Hematopoietic multipotent progenitor cell treated with erythropoietin and hydrocortisone succinate and interleukin-3 and kit ligand, for 6 days (in vitro differentiated cells): ENCODE results near the gene CREB3L1.
A peak's percentile ranks its signal among the peaks of the same experiment; 100 is the strongest.
"Not testable (repeated sequence)": the region's sequence is repeated elsewhere in the genome, so short reads cannot be mapped to it uniquely, and the experiment has no call there.

ENCODE experiments used
- DNase-seq: peaks from one replicate; pipeline ENCODE4 v3.0.0-alpha.2; 2015

Gene CREB3L1

GRCh38 chr11:46249103-46249937 is 28.1 kb upstream of the CREB3L1 start:
- DNase-seq, result peak; percentile 86

GRCh38 chr11:46249938-46250744 is 27.3 kb upstream of the CREB3L1 start:
- peak; percentile 72 for DNase-seq

- no peak for DNase-seq
Measured at GRCh38 chr11:46250745-46251052, 26.8 kb upstream of the CREB3L1 start.

DNA sequence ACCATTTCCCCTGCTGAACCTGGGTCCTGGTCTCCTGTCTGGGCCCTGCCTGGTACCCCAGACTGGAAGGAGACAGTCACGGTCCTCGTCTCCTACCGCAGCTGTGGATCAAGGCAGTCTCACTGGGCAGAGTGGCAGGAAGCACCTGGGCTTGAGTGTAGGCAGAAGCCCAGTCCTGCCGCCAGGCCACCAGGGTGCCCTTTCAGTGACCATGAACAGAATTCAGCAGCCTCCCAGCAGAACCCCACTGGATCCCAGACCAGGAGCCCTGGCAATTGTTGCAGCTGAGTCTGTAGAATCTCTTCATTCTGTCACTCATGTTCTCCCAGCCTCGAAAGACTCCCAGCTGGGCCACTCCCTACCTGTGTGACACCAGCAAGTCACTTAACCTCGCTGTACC is 25.5 kb upstream of the CREB3L1 start:
- no peak for DNase-seq

GRCh38 chr11:46252373-46252914 is 25.0 kb upstream of the CREB3L1 start:
- no peak for DNase-seq

DNA sequence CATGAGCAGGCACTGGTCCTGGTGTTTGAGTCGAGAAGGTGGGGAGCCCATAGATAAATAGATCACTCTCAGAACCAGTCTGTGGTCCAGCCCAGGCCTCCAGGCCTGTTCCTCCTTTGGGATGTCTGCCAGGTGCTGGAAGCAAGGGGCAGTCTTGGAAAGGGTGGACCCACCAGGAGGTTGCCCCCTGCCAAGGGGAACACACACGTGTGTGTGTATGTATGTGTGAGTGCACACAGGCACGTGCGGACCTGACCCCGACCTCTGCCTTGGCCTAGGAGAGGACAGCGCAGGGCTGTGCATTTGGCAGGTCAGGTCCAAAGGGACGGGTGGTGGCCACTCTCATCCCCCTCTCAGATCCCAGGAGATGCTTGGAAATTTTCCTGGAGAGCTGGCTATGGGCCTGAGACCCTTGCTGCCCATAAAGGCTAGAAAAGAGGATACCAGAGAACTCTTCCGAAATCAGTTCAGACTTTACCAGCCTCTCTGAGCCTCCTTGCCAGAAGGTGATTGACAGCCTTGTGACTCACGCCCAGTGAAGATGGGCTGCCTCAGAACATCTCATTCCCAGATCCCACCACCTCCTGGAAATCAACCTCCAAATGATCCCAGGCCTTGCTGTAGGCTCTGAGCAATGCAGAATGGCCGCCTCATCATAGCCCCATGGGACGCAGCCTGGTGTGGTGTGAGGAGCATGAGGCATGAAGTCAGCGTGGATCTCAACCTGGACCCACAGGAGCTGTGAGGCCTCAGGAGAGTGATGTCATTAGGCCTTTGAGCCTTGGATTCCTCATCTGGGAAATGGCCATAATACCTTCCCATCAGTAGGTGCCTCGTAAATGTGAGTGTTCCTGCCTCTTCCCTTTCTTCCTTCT is 24.0 kb upstream of the CREB3L1 start:
- DNase-seq, result no peak

DNA sequence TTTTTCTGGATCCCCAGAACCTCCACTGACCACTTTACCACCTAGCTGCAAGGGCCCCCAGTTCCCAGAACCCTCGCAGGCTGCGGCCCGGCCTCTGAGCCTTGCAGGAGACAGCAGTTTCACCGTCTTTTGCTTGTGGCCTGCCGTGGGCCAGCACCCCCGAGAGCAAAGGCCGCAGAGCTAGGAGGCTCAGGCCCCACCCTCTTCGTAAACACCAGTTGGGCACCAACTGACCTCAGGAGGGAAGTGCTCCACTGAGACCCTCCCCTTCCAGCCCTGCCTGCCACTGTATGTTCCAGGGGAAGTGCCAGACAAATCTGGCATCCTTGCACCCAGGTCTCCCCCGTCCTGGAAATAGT is 23.4 kb upstream of the CREB3L1 start:
- no peak for DNase-seq

DNA sequence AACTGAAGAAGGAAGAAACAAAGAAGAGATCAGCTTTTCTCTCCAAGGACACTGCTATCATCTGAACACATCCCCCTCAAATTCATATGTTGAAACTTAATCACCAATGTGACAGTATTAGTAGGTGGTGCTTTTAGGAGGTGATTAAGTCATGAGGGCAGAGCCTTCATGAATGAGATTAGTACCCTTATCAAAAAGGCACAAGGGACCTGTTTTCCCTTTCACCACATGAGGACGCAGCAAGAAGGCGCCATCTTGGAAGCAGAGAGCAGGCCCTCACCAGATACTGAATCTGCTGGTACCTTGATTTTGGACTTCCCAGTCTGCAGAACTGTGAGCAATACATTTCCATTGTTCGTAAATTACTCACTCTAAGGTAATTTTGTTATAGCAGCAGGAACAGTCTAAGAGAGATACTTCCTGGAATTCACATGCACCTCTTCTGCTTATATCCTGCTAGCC is 20.9 kb upstream of the CREB3L1 start:
- DNase-seq, result peak; percentile 88

- DNase-seq, result not testable (repeated sequence)
Measured at GRCh38 chr11:46259347-46259746, 18.1 kb upstream of the CREB3L1 start.

GRCh38 chr11:46259971-46260560 is 17.4 kb upstream of the CREB3L1 start:
- no peak for DNase-seq

GRCh38 chr11:46263120-46263519 is 14.3 kb upstream of the CREB3L1 start:
- no peak for DNase-seq

DNA sequence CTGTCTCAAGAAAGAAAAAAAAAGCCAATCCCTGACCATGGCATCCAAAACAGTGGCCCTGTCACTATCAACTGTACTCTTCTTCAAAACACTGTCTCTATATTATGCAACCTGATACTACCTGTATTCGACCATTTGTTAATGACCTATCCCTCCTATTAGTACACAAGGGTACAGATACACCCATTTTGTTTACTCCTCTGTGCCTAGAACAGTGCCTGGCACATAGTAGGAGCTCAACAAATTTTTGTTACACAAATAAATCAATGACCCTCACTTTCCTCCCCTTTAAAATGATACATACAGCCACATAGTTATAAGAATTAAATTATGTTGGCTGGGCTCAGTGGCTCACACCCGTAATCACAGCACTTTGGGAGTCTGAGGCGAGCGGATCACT is 13.4 kb upstream of the CREB3L1 start:
- no peak for DNase-seq

DNA sequence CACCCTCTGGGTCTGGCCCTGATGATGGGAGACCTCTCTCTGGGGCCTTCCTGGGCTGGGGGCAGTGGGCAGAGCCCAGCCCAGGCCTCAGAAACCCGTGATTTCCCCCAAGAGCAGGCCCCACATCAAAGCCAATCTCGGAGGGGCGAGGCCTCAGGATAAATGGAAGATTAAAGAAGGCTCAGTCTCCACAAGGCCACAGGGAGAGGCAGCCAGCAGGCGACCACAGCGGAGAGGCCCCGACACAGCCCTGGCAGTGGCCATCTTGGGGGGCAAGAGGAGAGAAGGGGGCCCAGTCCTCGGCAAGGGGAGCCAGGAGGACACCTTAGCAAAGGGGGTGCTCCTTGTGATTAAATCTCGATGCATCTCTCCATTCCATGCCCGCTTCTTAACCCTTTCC is 12.5 kb upstream of the CREB3L1 start:
- no peak for DNase-seq

DNA sequence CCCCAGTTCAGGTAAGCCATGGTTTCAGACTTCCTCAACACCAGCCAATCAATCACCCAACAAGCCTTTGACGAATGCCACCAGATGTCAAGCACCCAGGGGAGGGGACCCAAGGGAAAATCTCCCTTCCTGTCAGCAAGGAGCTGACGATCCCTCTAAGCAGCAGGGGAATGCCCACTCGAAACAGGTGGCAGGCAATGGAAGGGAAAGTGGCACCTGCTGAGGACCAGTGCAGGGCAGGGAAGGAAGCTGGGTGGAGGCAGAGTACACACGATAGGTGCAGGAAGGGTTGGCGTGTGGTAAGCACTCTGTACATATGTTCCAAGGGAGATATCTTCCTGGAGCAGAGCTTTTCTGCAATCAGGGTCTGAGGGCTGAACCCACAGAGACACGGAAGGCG is 11.7 kb upstream of the CREB3L1 start:
- DNase-seq, result no peak

- DNase-seq, result no peak
Measured at GRCh38 chr11:46267930-46268329, 9.5 kb upstream of the CREB3L1 start.

- DNase-seq, result no peak
Measured at GRCh38 chr11:46270684-46271083, 6.8 kb upstream of the CREB3L1 start.

GRCh38 chr11:46271407-46271806 is 6.1 kb upstream of the CREB3L1 start:
- no peak for DNase-seq

GRCh38 chr11:46271875-46272815 is 5.3 kb upstream of the CREB3L1 start:
- no peak for DNase-seq

DNA sequence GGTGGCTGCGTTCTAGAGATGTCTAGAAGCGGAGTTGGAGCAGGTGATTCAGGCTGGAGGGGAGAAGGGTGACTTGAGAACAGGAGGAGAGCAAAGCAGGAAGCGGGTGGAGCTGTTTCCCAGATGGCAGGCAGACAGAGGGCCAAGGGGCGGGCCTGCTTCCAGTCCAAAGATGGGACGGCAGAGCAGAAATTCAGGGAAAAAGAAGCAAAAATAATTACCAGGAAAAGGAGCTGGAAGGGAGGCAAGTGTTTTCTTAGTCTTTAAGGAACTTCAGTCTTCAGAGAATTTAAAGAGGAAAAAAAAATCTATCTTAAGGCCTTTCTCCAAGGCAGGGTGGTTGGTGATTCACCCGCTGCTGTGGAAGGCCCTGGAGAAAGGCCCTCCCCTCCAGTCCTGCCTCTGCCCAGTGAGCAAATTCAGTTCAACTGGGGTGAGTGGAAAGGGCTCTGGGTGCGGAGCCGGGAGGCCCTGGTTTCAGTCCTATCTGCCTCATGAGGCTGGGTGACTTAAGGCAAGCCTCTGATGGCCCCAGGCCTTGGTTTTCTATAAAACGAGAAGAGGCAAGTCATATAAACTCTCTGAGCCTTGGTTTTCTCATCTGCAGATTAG is 4.5 kb upstream of the CREB3L1 start:
- DNase-seq, result no peak

DNA sequence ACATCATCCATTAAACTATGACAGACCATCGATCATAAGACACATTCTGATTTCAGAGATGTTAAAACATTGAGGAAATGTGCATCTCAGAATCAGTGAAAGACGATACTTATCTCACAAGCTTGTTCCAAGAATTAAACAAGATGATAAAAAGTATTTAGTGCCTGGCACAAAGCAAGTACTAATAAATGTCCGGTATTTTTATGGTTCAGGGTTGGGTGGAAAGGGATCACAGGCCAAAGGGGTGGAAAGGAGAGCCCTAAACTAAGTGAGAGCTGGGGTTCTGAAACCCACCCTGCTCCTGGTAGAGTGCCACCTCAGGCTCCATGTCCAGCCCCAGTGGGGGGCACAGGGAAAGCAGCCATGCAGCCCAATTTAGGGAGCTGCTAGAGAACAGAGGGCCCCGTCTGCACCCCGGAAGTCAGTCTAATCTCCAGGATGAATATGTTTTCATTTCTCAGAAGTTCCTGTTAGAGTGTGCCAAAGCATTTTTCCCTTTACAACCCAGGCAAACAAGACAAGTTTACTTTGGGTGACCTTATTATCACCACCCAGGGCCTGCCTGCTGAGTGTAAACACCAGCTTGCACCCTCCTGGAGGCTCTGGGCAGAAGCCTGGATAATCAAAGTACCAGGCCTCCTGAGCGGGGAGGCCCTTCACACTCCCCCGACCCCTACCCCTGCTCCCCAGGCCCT is 3.8 kb upstream of the CREB3L1 start:
- no peak for DNase-seq
